ENCODE data around the gene RBM27.

DNA sequence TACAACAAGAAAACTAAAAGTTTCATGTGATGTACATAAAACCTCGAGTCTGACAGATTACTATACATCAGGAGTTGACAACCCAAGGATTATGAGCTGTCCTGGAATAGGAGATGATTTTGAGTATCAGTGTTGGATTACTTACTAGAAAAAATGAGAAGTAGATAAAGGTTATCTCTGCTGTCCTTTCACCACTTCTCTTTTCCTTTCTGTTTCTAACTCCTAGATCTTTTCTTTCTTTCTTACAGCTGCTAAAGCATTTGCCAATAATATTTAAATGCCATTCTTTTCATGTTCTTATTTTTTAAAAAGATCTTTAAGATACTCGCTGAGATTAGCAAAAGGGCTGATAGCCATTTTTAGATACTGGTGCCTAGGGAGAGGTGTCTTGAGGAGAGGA is 14.8 kb downstream of the RBM27 start:
- TF ChIP-seq, protein P1, sequence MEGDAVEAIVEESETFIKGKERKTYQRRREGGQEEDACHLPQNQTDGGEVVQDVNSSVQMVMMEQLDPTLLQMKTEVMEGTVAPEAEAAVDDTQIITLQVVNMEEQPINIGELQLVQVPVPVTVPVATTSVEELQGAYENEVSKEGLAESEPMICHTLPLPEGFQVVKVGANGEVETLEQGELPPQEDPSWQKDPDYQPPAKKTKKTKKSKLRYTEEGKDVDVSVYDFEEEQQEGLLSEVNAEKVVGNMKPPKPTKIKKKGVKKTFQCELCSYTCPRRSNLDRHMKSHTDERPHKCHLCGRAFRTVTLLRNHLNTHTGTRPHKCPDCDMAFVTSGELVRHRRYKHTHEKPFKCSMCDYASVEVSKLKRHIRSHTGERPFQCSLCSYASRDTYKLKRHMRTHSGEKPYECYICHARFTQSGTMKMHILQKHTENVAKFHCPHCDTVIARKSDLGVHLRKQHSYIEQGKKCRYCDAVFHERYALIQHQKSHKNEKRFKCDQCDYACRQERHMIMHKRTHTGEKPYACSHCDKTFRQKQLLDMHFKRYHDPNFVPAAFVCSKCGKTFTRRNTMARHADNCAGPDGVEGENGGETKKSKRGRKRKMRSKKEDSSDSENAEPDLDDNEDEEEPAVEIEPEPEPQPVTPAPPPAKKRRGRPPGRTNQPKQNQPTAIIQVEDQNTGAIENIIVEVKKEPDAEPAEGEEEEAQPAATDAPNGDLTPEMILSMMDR (IDR thresholded peaks at IDR 0.05) = no peak
- TF ChIP-seq, protein P2, sequence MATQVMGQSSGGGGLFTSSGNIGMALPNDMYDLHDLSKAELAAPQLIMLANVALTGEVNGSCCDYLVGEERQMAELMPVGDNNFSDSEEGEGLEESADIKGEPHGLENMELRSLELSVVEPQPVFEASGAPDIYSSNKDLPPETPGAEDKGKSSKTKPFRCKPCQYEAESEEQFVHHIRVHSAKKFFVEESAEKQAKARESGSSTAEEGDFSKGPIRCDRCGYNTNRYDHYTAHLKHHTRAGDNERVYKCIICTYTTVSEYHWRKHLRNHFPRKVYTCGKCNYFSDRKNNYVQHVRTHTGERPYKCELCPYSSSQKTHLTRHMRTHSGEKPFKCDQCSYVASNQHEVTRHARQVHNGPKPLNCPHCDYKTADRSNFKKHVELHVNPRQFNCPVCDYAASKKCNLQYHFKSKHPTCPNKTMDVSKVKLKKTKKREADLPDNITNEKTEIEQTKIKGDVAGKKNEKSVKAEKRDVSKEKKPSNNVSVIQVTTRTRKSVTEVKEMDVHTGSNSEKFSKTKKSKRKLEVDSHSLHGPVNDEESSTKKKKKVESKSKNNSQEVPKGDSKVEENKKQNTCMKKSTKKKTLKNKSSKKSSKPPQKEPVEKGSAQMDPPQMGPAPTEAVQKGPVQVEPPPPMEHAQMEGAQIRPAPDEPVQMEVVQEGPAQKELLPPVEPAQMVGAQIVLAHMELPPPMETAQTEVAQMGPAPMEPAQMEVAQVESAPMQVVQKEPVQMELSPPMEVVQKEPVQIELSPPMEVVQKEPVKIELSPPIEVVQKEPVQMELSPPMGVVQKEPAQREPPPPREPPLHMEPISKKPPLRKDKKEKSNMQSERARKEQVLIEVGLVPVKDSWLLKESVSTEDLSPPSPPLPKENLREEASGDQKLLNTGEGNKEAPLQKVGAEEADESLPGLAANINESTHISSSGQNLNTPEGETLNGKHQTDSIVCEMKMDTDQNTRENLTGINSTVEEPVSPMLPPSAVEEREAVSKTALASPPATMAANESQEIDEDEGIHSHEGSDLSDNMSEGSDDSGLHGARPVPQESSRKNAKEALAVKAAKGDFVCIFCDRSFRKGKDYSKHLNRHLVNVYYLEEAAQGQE (IDR thresholded peaks at IDR 0.05; ENCODE audit: low read depth, low read length) = no peak
- TF ChIP-seq, protein P3, sequence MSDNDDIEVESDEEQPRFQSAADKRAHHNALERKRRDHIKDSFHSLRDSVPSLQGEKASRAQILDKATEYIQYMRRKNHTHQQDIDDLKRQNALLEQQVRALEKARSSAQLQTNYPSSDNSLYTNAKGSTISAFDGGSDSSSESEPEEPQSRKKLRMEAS (IDR thresholded peaks at IDR 0.05; ENCODE audit: low read depth) = no peak
- TF ChIP-seq RAD21 (IDR thresholded peaks at IDR 0.05; ENCODE audit: low read length) (no peak), TCF12 (IDR thresholded peaks at IDR 0.05) (no peak), YY1 (IDR thresholded peaks at IDR 0.05; ENCODE audit: low read depth) (no peak), RCOR1 (IDR thresholded peaks at IDR 0.05; ENCODE audit: low read length) (no peak), EZH2phosphoT487 (IDR thresholded peaks at IDR 0.05; ENCODE audit: borderline replicate concordance, low read depth) (no peak), POLR2AphosphoS5 (IDR thresholded peaks at IDR 0.05; ENCODE audit: low read depth, low read length) (no peak), RFX5 (IDR thresholded peaks at IDR 0.05; ENCODE audit: low read length) (no peak), EP300 (IDR thresholded peaks at IDR 0.05; ENCODE audit: borderline replicate concordance in 1 of 2, low read depth in 1 of 2, low read length in 1 of 2) (no peak), TAF1 (IDR thresholded peaks at IDR 0.05; ENCODE audit: borderline replicate concordance, low read depth, low read length) (no peak), SMC3 (IDR thresholded peaks at IDR 0.05; ENCODE audit: low read depth, low read length) (no peak)
- TF ChIP-seq, protein P4, sequence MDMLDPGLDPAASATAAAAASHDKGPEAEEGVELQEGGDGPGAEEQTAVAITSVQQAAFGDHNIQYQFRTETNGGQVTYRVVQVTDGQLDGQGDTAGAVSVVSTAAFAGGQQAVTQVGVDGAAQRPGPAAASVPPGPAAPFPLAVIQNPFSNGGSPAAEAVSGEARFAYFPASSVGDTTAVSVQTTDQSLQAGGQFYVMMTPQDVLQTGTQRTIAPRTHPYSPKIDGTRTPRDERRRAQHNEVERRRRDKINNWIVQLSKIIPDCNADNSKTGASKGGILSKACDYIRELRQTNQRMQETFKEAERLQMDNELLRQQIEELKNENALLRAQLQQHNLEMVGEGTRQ (IDR thresholded peaks at IDR 0.05; ENCODE audit: borderline replicate concordance, low read depth, low read length) = no peak
